GM18499 (cell line): ENCODE measurements around the gene PITPNM1.

Experiments
- ATAC-seq: cut with Tn5 transposase; IDR thresholded peaks from one replicate; pipeline ENCODE4 v1.9.1; 2021; ENCODE audit warnings: moderate number of reproducible peaks; ENCODE audit not compliant: insufficient read depth, unreplicated experiment

PITPNM1 gene

GRCh38 chr11:67449116-67449844, 55.9 kb downstream of the PITPNM1 start:
- no peak for ATAC-seq

- no peak for ATAC-seq
These were observed 56.9 kb downstream of the PITPNM1 start for GRCh38 chr11:67448220-67448609.

GRCh38 chr11:67445515-67445914, 59.6 kb downstream of the PITPNM1 start:
- no peak for ATAC-seq

GRCh38 chr11:67442504-67443404, 62.4 kb downstream of the PITPNM1 start:
- no peak for ATAC-seq
